ENCODE data around the gene PSRC1.

DNA sequence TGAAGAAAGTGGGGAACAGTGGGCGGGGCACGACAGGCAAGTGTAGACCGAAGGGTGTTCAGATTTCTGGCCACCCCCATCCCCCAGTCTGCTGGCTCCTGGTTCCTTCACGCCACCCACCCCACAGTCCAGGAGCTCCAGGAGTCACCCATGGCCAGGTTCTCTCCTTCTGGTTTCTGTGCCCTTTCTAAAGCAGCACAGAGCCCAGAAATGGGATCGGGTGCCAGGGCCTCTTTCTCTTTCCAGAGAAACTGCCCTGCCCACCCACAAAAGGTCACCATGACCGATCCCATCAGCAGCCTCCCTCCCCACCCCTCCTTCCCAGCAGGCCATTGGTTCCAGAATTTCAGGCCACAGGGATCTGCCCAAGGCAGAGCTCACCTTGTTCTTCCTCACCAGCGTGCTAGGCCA lies 36.8 kb downstream of the PSRC1 start:
- TF ChIP-seq, protein P1, sequence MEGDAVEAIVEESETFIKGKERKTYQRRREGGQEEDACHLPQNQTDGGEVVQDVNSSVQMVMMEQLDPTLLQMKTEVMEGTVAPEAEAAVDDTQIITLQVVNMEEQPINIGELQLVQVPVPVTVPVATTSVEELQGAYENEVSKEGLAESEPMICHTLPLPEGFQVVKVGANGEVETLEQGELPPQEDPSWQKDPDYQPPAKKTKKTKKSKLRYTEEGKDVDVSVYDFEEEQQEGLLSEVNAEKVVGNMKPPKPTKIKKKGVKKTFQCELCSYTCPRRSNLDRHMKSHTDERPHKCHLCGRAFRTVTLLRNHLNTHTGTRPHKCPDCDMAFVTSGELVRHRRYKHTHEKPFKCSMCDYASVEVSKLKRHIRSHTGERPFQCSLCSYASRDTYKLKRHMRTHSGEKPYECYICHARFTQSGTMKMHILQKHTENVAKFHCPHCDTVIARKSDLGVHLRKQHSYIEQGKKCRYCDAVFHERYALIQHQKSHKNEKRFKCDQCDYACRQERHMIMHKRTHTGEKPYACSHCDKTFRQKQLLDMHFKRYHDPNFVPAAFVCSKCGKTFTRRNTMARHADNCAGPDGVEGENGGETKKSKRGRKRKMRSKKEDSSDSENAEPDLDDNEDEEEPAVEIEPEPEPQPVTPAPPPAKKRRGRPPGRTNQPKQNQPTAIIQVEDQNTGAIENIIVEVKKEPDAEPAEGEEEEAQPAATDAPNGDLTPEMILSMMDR (IDR thresholded peaks at IDR 0.05) = no peak
- TF ChIP-seq POLR2AphosphoS5 (IDR thresholded peaks at IDR 0.05) = no peak
